CD4-positive, alpha-beta T cell treated with Interleukin-4 for 4 hours (primary cell): Measurements from ENCODE around the gene GGNBP2.

ENCODE experiments used
- DNase-seq: peaks from one replicate; pipeline ENCODE4 v3.0.0-alpha.2; 2020

Gene GGNBP2

GRCh38 chr17:36515837-36516236 lies 28.9 kb upstream of the GGNBP2 start:
- no peak for DNase-seq

GRCh38 chr17:36523113-36523512 lies 21.6 kb upstream of the GGNBP2 start:
- no peak for DNase-seq

- DNase-seq = no peak
These were observed 20.3 kb upstream of the GGNBP2 start for GRCh38 chr17:36524428-36524876.

- DNase-seq = no peak
These were observed 19.6 kb upstream of the GGNBP2 start for GRCh38 chr17:36525113-36525512.

- no peak for DNase-seq
These were observed 18.8 kb upstream of the GGNBP2 start for GRCh38 chr17:36525888-36526287.

- DNase-seq = no peak
These were observed 17.0 kb upstream of the GGNBP2 start for GRCh38 chr17:36527621-36528250.

GRCh38 chr17:36529121-36529520 lies 15.6 kb upstream of the GGNBP2 start:
- DNase-seq = no peak

- no peak for DNase-seq
These were observed 12.2 kb upstream of the GGNBP2 start for GRCh38 chr17:36532435-36532975.

GRCh38 chr17:36533935-36534839 lies 10.5 kb upstream of the GGNBP2 start:
- peak; percentile 32 for DNase-seq

- DNase-seq = peak; percentile 85
These were observed 9.7 kb upstream of the GGNBP2 start, which contains the start of the genes MYO19 and PIGW for GRCh38 chr17:36534840-36535668. Gene MYO19 (minus strand): TSS chr17:36534868. CDS start chr17:36532538, 2,330 bp downstream. Gene PIGW (plus strand): TSS chr17:36534987. CDS start chr17:36537102, 2,115 bp downstream.

GRCh38 chr17:36535669-36536081 lies 9.0 kb upstream of the GGNBP2 start:
- DNase-seq = no peak

GRCh38 chr17:36540696-36541095 lies 4.0 kb upstream of the GGNBP2 start:
- no peak for DNase-seq

- no peak for DNase-seq
These were observed 2.0 kb upstream of the GGNBP2 start for GRCh38 chr17:36542755-36543154.

GRCh38 chr17:36544044-36544306 lies 744 bp upstream of the GGNBP2 start:
- peak; percentile 20 for DNase-seq

GRCh38 chr17:36545077-36545464 lies 352 bp downstream of the GGNBP2 start:
- no peak for DNase-seq

- DNase-seq = peak; percentile 97
These were observed 1.0 kb downstream of the GGNBP2 start for GRCh38 chr17:36545465-36546417.

GRCh38 chr17:36546418-36547093 lies 1.8 kb downstream of the GGNBP2 start:
- no peak for DNase-seq

- DNase-seq = no peak
These were observed 3.1 kb downstream of the GGNBP2 start for GRCh38 chr17:36547776-36548175.

- peak; percentile 24 for DNase-seq
These were observed 6.0 kb downstream of the GGNBP2 start for GRCh38 chr17:36550491-36551417.

GRCh38 chr17:36553459-36553858 lies 8.7 kb downstream of the GGNBP2 start:
- DNase-seq = no peak
